G401 (cell line): ENCODE results near the gene OR51B2. TPM values are rescaled to one million over a fixed set of nuclear protein-coding genes. Genes with fewer than 3 reads are reported as not detected.

ENCODE experiments used
- DNase-seq: peaks from one replicate; pipeline ENCODE4 v3.0.0-alpha.2; 2015; ENCODE audit warnings: low spot score
- in situ Hi-C: cut with HindIII; loops from 2 replicates; pipeline ENCODE4 v1.10.0; 2016; ENCODE audit warnings: low sequenced_read_pairs, mixed read lengths
- total RNA-seq: library from RNA; depleted of rRNA; stranded (reverse); fragments of >200 nt; shearing (Covaris generic); gene quantifications from 2 replicates; pipeline ENCODE4 v1.2.3, GENCODE V29; 2014; rRNA removed

The OR51B2 gene
- total RNA-seq, 1 experiment from 2014 or later = not detected

- no peak for DNase-seq
- in situ Hi-C loops = no loop called here
Observed at GRCh38 chr11:5286901-5287300, 37.2 kb downstream of the OR51B2 start.

- in situ Hi-C loops = no loop called here
Observed at GRCh38 chr11:5286351-5286750, 37.7 kb downstream of the OR51B2 start.

DNA sequence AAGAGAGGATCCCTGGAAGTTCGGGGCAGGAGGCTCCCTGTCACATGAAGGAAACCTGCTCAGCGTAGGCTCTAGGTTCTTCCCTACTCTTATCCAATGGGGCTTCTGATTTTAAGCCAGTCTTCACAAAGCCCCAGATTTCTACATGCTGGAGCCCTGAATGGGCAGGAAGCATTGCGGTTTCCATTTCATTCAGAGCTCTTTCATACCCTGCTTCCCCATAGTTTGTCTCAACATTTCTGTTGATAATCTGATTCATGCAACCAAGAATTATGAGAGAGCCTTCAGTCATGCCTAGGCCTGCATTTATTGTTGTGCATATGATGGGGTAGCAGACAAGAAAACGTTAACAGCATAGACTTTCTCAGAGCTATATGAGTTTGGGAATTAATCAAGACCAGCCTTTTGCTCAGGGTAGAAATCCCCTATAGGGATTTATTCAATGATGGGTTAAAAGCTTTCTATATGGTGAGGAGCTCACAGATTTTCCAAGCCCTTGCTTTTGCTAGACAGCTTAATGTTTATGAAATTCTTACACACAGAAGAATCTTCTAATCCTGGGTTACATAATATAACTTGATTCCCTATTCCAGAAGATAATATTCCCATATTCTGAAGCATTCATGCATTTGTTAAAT is 38.3 kb downstream of the OR51B2 start:
- DNase-seq = no peak
- in situ Hi-C loops = no loop called here

More at GRCh38 chr11:5286351-5286750, 37.7 kb downstream of the OR51B2 start:
- DNase-seq = no peak

DNA sequence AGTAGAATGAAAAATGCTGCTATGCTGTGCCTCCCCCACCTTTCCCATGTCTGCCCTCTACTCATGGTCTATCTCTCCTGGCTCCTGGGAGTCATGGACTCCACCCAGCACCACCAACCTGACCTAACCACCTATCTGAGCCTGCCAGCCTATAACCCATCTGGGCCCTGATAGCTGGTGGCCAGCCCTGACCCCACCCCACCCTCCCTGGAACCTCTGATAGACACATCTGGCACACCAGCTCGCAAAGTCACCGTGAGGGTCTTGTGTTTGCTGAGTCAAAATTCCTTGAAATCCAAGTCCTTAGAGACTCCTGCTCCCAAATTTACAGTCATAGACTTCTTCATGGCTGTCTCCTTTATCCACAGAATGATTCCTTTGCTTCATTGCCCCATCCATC is 39.5 kb downstream of the OR51B2 start:
- no peak for DNase-seq
- in situ Hi-C loops = no loop called here

GRCh38 chr11:5283882-5284281 is 40.2 kb downstream of the OR51B2 start:
- no peak for DNase-seq
- in situ Hi-C loops = no loop called here

GRCh38 chr11:5283086-5283485 is 41.0 kb downstream of the OR51B2 start:
- no peak for DNase-seq
- in situ Hi-C loops = no loop called here

GRCh38 chr11:5282628-5283027 is 41.5 kb downstream of the OR51B2 start:
- in situ Hi-C loops = no loop called here
- DNase-seq = no peak

DNA sequence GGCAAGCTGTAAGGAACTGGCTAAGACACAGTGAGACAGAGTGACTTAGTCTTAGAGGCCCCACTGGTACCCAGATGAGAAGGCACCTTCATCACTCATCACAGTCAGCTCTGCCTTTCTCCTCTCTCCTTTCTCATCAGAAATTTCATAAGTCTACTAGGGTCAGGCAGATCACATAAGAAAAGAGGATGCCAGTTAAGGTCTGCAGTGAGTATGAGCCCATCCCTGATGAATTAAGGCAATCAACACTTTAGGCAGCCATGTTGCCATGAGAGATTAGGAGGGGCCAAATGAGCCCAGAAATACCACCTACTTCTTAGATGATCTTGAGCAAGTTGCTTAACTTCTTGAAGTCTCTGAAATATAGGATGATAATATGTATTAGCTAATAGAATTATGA is 42.5 kb downstream of the OR51B2 start:
- no peak for DNase-seq
- in situ Hi-C loops = no loop called here

GRCh38 chr11:5280582-5281102 is 43.5 kb downstream of the OR51B2 start:
- no peak for DNase-seq
- in situ Hi-C loops = no loop called here

GRCh38 chr11:5279471-5280090 is 44.5 kb downstream of the OR51B2 start:
- in situ Hi-C loops = no loop called here
- DNase-seq = no peak

DNA sequence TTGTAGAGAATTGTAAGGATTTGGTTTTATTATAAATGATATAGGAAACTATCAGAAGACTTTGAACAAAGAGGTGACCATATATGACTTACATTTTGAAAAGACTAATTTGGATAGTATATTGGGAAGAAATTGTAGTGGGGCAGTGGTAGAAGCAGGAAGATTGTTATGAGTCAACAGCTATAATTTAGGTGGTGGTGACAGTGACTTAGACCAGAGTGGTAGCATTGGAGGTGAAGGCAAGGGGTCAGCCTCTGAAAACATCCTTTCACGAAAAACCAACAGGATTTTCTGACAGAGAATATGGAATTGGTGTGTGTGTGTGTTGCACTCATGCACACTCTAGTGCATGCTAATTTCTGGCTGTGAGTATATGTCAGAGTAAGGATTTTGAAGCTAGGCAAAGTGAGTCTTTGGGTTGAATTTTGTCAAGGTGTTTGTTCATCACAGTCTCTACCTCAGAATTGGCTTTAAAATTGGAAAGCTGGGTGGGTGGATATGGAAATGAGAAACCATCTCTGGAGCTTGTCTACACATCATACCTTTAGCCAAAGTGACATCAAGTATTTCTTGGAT is 46.2 kb downstream of the OR51B2 start:
- in situ Hi-C loops = no loop called here
- no peak for DNase-seq

DNA sequence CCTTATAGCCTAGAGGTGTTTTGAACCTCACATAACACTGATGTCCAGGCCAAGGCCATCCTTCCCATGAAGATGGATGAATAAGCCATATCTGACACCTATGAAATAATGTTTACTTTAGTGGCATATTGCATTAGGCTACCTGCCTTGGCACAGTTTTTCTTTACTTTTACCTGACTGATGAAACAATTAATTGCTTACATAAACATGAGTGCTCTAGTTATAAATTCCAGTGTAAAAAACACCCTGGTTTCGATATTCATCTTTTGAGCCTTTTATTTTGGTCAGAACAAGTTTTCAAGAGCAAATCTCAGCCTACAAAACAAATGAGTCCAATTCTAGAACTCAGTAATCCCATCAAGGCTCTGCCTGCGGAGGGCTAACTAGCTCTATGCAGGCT is 47.4 kb downstream of the OR51B2 start:
- in situ Hi-C loops = no loop called here
- no peak for DNase-seq

- in situ Hi-C loops = no loop called here
Observed at GRCh38 chr11:5275369-5276110, 48.6 kb downstream of the OR51B2 start.

DNA sequence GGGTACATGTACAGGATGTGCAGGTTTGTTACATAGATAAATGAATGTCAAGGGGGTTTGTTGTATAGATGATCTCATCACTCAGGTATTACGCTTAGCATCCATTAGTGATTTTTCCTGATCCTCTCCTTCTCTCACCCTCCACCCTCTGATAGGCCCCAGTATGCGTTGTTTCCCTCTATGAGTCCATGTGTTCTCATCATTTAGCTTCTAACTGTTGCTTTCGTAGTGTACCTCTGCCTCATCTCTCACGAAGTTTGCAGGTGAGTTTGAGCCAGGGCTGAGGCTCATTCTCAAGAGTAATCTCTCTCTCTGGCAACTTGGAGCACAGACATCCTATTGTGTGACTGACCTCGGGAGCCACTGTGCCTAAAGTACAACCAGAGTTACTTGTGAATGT is 49.7 kb downstream of the OR51B2 start:
- DNase-seq = no peak
- in situ Hi-C loops = no loop called here

More at GRCh38 chr11:5275369-5276110, 48.6 kb downstream of the OR51B2 start:
- DNase-seq = no peak

Other genes starting within 250 kb of the OR51B2 start
- gene OR52A5, start 185.9 kb downstream of the OR51B2 start, total RNA-seq = not detected in 2 replicates
- not detected in 2 replicates for gene OR52A1, start 169.5 kb downstream of the OR51B2 start, total RNA-seq
- not detected in 2 replicates for gene OR51V1, start 123.6 kb downstream of the OR51B2 start, total RNA-seq
- not detected in 2 replicates for gene HBB, start 97.2 kb downstream of the OR51B2 start, total RNA-seq
- not detected in 2 replicates for gene HBD, start 89.8 kb downstream of the OR51B2 start, total RNA-seq
- gene HBG1, start 74.4 kb downstream of the OR51B2 start, total RNA-seq = not detected in 2 replicates
- not detected in 2 replicates for gene HBG2, start 69.5 kb downstream of the OR51B2 start, total RNA-seq
- gene HBE1, start 54.4 kb downstream of the OR51B2 start, total RNA-seq = not detected in 2 replicates
- not detected in 2 replicates for gene OR51B4, start 22.4 kb downstream of the OR51B2 start, total RNA-seq
- gene OR51B5, start 19.2 kb upstream of the OR51B2 start, total RNA-seq = not detected in 2 replicates
- gene OR51B6, start 27.2 kb upstream of the OR51B2 start, total RNA-seq = not detected in 2 replicates
- gene OR51M1, start 59.5 kb upstream of the OR51B2 start, total RNA-seq = not detected in 2 replicates
- not detected in 2 replicates for gene OR51Q1, start 97.8 kb upstream of the OR51B2 start, total RNA-seq
- gene OR51I1, start 117.2 kb upstream of the OR51B2 start, total RNA-seq = not detected in 2 replicates
- gene OR51I2, start 125.0 kb upstream of the OR51B2 start, total RNA-seq = not detected in 2 replicates
- not detected in 2 replicates for gene OR52D1, start 164.4 kb upstream of the OR51B2 start, total RNA-seq
- gene UBQLN3, start 185.7 kb upstream of the OR51B2 start, total RNA-seq = not detected in 2 replicates
- not detected in 2 replicates for gene UBQLNL, start 192.4 kb upstream of the OR51B2 start, total RNA-seq
- gene OR52H1, start 224.2 kb upstream of the OR51B2 start, total RNA-seq = not detected in 2 replicates